AG10803 (cell line): ENCODE measurements around the gene CNTF.
"Not testable (repeated sequence)": the region's sequence is repeated elsewhere in the genome, so short reads cannot be mapped to it uniquely, and the experiment has no call there.

ENCODE experiments used
- DNase-seq: peaks from one replicate; pipeline ENCODE4 v3.0.0; 2010; ENCODE audit warnings: low read depth
- H3K4me3 ChIP-seq: 2 replicates; pipeline ENCODE4 v1.5.1; 2011; ENCODE audit warnings: mild to moderate bottlenecking, low read length, control low read depth
- TF ChIP-seq, protein P1 (sequence below): conservative IDR thresholded peaks from 2 replicates; pipeline ENCODE4 v1.5.1; 2011; ENCODE audit warnings: mild to moderate bottlenecking, low read length, control low read depth, inconsistent platforms

CNTF gene, protein sequence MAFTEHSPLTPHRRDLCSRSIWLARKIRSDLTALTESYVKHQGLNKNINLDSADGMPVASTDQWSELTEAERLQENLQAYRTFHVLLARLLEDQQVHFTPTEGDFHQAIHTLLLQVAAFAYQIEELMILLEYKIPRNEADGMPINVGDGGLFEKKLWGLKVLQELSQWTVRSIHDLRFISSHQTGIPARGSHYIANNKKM

DNA sequence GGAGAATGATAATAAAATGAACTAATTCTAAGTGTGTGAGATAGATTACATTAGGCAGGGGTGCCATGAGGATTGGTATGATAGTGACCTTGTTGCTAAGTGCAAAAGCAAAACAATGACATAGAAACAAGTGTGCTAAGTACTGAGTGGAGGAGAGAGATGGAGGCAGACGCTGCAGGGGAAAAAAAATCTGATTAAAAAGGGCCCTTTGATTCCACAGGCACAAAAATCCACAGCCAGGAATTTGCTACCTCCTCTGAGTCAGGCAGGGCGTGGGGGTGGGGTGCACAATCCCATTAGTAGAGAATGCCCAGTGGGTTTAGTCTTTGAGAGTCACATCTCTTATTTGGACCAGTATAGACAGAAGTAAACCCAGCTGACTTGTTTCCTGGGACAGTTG, at the start of gene CNTF:
CNTF (plus strand) TSS at position 322 of the 400 bp plus-strand sequence. CDS start 88 bp downstream, outside the sequence.
- no peak within 1 kb of the TSS for H3K4me3 ChIP-seq
- DNase-seq: peak; percentile 31
- TF ChIP-seq, protein P1, sequence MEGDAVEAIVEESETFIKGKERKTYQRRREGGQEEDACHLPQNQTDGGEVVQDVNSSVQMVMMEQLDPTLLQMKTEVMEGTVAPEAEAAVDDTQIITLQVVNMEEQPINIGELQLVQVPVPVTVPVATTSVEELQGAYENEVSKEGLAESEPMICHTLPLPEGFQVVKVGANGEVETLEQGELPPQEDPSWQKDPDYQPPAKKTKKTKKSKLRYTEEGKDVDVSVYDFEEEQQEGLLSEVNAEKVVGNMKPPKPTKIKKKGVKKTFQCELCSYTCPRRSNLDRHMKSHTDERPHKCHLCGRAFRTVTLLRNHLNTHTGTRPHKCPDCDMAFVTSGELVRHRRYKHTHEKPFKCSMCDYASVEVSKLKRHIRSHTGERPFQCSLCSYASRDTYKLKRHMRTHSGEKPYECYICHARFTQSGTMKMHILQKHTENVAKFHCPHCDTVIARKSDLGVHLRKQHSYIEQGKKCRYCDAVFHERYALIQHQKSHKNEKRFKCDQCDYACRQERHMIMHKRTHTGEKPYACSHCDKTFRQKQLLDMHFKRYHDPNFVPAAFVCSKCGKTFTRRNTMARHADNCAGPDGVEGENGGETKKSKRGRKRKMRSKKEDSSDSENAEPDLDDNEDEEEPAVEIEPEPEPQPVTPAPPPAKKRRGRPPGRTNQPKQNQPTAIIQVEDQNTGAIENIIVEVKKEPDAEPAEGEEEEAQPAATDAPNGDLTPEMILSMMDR: no peak

DNA sequence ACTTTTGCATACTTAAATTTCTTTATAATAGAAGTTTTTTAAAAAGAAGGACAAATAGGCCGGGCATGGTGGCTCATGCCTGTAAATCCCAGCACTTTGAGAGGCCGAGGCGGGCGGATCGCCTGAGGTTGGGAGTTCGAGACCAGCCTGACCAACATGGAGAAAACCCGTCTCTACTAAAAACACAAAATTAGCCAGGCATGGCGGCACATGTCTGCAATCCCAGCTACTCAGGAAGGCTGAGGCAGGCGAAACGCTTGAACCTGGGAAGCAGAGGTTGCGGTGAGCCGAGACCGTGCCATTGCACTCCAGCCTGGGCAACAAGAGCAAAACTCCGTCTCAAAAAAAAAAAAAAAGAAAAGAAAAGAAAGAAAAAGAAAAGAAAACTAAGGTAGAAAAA, 49.6 kb upstream of the CNTF start:
- peak overlapping the region; percentile 23; the same call in 1 of the 2 replicates for H3K4me3 ChIP-seq

DNA sequence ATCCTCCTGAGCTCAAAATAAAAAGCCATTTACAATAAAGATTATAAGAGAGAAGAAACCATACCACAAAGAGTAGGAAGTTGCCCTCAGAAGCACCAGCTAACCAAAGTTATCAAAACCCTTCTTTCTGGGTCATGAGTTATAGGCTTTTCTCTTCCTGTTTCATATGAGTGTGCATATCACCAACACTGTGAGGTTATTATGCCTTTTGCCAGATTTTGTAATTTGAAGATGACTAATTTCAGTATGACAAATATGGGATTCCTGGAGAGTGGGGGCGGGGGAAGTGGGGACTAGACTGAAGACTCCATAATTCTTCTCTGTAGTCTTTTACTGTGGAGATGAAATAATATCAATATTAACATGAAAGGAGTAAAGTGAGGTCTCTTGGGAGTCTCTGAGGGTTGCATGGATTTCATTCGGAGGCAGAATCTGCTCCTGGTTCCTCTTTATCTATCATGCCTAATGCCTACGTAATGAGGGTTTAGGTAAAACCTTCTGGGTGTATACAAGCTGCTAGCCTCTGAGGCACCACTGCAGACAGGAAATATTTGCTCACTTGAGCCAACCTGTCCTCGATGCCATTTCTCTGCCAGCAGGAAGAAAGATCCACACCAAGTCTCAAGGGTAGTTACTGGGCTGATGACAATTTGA, 48.9 kb upstream of the CNTF start:
- H3K4me3 ChIP-seq: peak overlapping the region; percentile 44
- TF ChIP-seq, protein P1: no peak
- DNase-seq: peak; percentile 84

More for the DNA sequence above, 49.6 kb upstream of the CNTF start:
- DNase-seq: not testable (repeated sequence)

DNA sequence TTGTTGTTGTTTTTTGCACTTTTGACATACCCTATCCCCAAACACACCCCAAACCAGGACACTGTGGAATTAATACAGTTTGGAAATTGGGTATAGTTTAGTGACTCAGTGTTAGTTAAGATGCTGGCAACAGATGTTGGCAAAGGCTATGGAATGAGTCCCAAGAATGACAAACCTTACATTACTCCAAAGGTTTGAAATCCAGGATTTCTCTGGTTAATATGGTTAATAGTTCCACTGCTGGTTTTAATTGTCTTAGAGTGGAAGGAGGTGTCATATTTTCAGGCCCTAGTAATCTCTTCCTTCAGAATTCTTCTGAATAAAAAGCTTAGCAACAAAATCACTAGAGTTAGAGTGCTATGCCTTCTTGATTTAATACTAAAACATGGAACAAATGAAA, 47.6 kb upstream of the CNTF start:
- DNase-seq: peak; percentile 91
- TF ChIP-seq, protein P1: no peak
- peak overlapping the region; percentile 45 for H3K4me3 ChIP-seq

DNA sequence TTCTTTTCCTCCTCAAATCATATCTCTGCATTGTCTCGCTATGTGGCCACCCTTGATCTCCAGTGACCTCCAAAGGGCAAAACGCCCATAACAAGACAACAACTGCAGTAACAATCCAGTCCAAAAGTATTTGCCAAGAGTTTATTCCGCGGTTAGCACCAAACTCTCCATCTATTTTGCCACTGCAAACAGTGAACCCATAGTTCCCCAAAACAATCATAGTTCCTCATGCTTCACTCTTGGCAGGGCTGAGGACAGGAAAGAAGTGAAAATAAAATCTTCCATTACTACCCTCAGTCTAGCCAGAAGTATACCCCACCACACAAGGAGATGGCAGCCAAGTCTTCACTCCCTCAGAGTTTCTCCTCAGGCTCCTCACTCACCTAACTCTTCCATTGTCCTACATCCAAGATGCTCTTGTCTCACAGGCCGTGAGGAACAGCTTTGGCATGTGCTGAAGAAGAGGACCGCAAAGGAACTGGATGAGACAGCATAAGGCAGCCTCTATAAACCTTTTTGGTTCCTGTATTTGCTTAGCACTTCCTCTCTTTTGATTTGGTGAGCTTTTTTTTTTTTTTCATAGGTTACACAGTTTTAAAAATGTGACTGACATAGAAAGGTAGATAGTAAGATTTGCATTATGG, 47.0 kb upstream of the CNTF start, which contains the start of gene LPXN:
LPXN (minus strand) TSS at position 480 of the 644 bp plus-strand sequence; CDS start at position 396, 84 bp downstream.
- peak; percentile 83 for DNase-seq
- TF ChIP-seq, protein P1: no peak
- peak within 1 kb of the TSS; percentile 45 for H3K4me3 ChIP-seq

DNA sequence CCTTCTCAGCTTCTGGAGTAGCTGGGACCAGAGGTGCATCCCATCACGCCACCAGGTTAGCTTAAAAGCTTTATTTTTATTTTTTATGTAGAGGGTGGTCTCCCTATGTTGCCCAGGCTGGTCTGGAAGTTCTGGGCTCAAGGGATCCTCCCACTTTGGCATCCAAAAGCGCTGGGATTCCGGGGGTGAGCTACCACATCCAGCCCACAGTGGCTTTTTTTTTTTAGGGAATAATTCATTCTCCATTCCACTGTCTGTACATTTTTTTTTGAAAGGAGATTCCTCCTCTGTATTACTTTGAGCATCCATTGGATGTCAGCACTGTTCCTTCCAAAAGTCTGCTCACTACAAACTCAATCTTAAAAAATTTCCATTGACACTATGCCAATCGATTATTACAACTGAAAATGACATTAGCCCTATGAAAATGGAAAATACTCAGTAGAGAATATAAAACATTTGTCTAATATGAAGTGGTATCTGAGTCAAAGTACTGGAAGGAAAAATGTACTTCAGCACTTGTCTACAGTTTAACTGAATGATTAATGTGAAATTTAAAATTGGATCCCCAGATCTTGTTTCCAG, 45.5 kb upstream of the CNTF start:
- DNase-seq: peak; percentile 64
- TF ChIP-seq, protein P1: peak; percentile 63
- H3K4me3 ChIP-seq: peak overlapping the region; percentile 95

DNA sequence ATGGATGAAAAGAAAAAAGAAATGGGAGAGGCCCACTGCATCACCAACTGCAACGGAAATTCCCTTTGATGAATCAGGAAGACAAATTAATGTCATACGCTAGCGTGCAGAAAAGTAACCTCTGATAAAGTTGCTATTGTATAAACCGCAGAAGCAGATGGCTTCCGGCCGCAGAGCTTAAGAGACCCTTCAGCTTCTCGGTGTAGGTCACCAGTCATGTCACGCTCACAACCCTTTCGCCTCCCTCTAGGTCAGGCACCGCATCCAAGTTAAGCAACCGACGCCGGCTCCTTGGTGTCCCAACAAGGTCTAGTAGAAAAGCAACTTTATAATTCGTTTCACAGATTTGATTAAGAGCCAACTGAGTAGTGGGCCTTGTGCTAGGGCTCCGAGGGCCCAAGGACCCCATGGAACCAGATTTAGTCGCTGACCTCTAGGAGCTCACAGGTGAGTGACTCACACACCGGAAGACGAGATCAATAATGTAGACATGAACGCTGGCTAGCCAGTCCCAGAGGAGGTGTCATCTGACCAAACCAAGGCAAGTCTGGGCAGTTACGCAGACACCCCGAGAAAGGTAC, 44.8 kb upstream of the CNTF start:
- H3K4me3 ChIP-seq: peak overlapping the region; percentile 95
- DNase-seq: peak; percentile 93
- TF ChIP-seq, protein P1: no peak
